Parathyroid adenoma (tissue), 2 donors: ENCODE results near the gene UNC50.

ENCODE experiments used
- H2AFZ ChIP-seq: fragments of 300-600 bp; sonication (generic); one replicate; pipeline ENCODE4 v1.7.0; 2017; ENCODE audit warnings: antibody characterized with exemption, mild to moderate bottlenecking
- H3K27ac ChIP-seq: fragments of 300-600 bp; sonication (generic); one replicate; pipeline ENCODE4 v1.7.0; 2017
- H3K27me3 ChIP-seq: fragments of 300-600 bp; sonication (generic); one replicate; pipeline ENCODE4 v1.7.0; 2017; ENCODE audit warnings: low read length; ENCODE audit not compliant: control insufficient read depth, insufficient read depth
- H3K36me3 ChIP-seq: fragments of 300-600 bp; sonication (generic); one replicate; pipeline ENCODE4 v1.7.0; 2017; ENCODE audit warnings: low read length; ENCODE audit not compliant: control insufficient read depth, insufficient read depth
- H3K4me1 ChIP-seq: fragments of 300-600 bp; sonication (generic); one replicate; pipeline ENCODE4 v1.7.0; 2017; ENCODE audit warnings: control low read depth
- H3K4me2 ChIP-seq: fragments of 300-600 bp; sonication (generic); one replicate; pipeline ENCODE4 v1.7.0; 2017; ENCODE audit warnings: low read length
- H3K4me3 ChIP-seq: fragments of 300-600 bp; sonication (generic); one replicate; pipeline ENCODE4 v1.7.0; 2017; ENCODE audit warnings: low read depth, low read length
- H3K79me2 ChIP-seq: fragments of 300-600 bp; sonication (generic); one replicate; pipeline ENCODE4 v1.7.0; 2017; ENCODE audit warnings: control low read depth
- H3K9ac ChIP-seq: fragments of 300-600 bp; sonication (generic); one replicate; pipeline ENCODE4 v1.7.0; 2017; ENCODE audit warnings: mild to moderate bottlenecking
- H3K9me3 ChIP-seq: fragments of 300-600 bp; sonication (generic); one replicate; pipeline ENCODE4 v1.7.0; 2017; ENCODE audit warnings: low read length; ENCODE audit not compliant: control insufficient read depth
- CTCF ChIP-seq: fragments of 300-600 bp; sonication (generic); IDR thresholded peaks from one replicate; pipeline ENCODE4 v1.7.0; 2017; ENCODE audit warnings: antibody characterized with exemption, mild to moderate bottlenecking
- donor health status: primary hyperparathyroidism.

The UNC50 gene

GRCh38 chr2:98643496-98644100 lies 35.2 kb downstream of the UNC50 start:
- Histone ChIP-seq H3K9ac (no peak overlapping the region), H3K79me2 (peaks cover 2% of the 10 kb centered on the region), H3K36me3 (no peaks in the 10 kb centered on the region), H3K4me1 (no peaks in the 10 kb centered on the region), H3K27ac (no peak overlapping the region), H3K27me3 (no peaks in the 10 kb centered on the region), H3K9me3 (no peaks in the 10 kb centered on the region), H3K4me2 (no peak overlapping the region), H3K4me3 (no peak overlapping the region), H2AFZ (no peak overlapping the region)
- TF ChIP-seq CTCF, result no peak

- Histone ChIP-seq H3K36me3 (no peaks in the 10 kb centered on the region), H3K9me3 (no peaks in the 10 kb centered on the region)
These were observed 39.2 kb downstream of the UNC50 start for GRCh38 chr2:98647636-98648035.

GRCh38 chr2:98648451-98648850 lies 40.1 kb downstream of the UNC50 start:
- Histone ChIP-seq H3K27ac (no peak overlapping the region), H3K9me3 (no peaks in the 10 kb centered on the region), H3K79me2 (peaks cover 19% of the 10 kb centered on the region), H3K4me2 (no peak overlapping the region), H3K4me3 (no peak overlapping the region), H3K9ac (no peak overlapping the region), H3K27me3 (no peaks in the 10 kb centered on the region), H3K36me3 (no peaks in the 10 kb centered on the region), H2AFZ (no peak overlapping the region), H3K4me1 (no peaks in the 10 kb centered on the region)
- no peak for TF ChIP-seq CTCF

More at GRCh38 chr2:98647636-98648035, 39.2 kb downstream of the UNC50 start:
- no peak overlapping the region for H3K9ac ChIP-seq
- peaks cover 19% of the 10 kb centered on the region for H3K79me2 ChIP-seq
- H2AFZ ChIP-seq, result no peak overlapping the region
- TF ChIP-seq CTCF, result no peak
- H3K4me2 ChIP-seq, result no peak overlapping the region
- H3K27me3 ChIP-seq, result no peaks in the 10 kb centered on the region
- no peak overlapping the region for H3K4me3 ChIP-seq
- H3K4me1 ChIP-seq, result no peaks in the 10 kb centered on the region
- H3K27ac ChIP-seq, result no peak overlapping the region

- Histone ChIP-seq H3K9ac (no peak overlapping the region), H3K27ac (no peak overlapping the region)
These were observed 41.0 kb downstream of the UNC50 start for GRCh38 chr2:98649135-98649991.

More at GRCh38 chr2:98649135-98649991, 41.0 kb downstream of the UNC50 start:
- no peaks in the 10 kb centered on the region for H3K4me1 ChIP-seq
- H3K4me3 ChIP-seq, result no peak overlapping the region
- H2AFZ ChIP-seq, result no peak overlapping the region
- peak; percentile 99 for TF ChIP-seq CTCF
- no peak overlapping the region for H3K4me2 ChIP-seq
- no peaks in the 10 kb centered on the region for H3K36me3 ChIP-seq
- H3K9me3 ChIP-seq, result no peaks in the 10 kb centered on the region
- H3K79me2 ChIP-seq, result peaks cover 19% of the 10 kb centered on the region
- no peaks in the 10 kb centered on the region for H3K27me3 ChIP-seq
